Subcutaneous adipose tissue (tissue), 4 donors: ENCODE results near the gene KCNJ12. TPM values are rescaled to one million over a fixed set of nuclear protein-coding genes. Genes with fewer than 3 reads are reported as not detected.

Source experiments
- CTCF ChIP-seq: fragments of 450-650 bp; IDR thresholded peaks from one replicate; pipeline ENCODE4 v1.5.1; 2016; ENCODE audit warnings: low read depth, mild to moderate bottlenecking, control low read depth, antibody characterized with exemption, moderate library complexity
- total RNA-seq, 4 donors: library from RNA; depleted of rRNA; stranded (reverse); fragments of >200 nt; gene quantifications; one replicate each; pipeline ENCODE4 v1.1.0, GENCODE V29; 2016

Gene KCNJ12
- total RNA-seq, 4 donors from 2014 or later = 0.51 to 1.7 (median 1.3) TPM; not detected in 1

DNA sequence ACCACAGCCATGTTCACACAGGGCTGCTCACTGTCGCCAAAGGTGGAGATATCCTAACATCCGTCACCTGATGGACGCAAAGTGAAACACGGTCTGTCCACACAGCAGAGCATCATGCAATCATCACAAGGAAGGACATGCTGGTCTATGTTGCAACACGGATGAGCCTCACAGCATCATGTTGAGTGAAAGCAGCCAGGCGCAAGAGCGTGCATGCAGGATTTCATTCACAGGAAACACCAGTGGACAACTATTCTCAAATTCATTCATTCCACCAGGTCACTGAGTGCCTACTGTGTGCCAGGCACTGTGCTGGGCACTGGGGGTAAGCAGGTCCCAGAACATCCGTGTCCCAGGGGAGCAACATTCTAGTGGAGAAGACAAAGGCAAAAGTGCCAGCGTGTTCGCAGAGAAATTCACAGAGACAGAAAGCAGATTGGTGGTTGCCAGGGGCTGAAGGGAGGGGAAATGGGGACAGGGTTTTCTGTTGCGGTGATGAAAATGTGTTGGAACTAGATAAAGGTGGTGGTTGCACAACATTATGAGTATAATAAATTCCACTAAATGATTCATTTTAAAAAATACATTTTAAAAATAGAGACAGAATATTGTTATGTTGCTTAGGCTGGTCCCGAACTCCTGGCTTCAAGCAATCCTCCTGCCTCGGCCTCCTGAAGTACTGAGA lies 22.7 kb upstream of the KCNJ12 start:
- no peak for TF ChIP-seq CTCF

DNA sequence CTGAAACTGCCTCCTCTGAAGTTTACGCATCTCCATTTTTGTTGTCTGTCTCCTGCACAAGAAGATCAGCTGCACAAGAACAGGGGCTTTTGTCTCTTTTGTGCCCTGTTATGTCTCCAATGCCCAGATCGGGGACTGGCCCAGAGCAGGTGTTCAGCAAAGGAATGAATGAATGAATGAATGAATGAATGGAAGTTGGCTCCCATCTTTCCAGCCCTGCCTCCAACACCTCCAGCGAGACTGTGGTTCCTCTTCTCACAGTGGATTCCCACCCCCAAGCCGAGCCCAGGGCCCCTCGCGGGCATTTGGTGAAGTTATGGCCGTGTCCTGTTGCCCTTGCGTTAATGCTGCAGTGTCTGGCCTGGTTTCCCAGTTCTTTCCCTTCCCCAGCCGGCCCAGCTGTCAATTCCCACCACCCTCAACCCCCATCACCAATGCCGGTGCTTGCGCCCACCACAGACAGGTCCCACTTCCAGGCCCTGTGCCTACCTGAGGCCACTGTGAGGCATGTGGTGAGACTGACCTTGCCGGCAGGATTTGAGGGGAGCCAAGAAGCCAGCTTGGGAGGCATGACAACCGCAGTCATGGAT lies 21.3 kb upstream of the KCNJ12 start:
- no peak for TF ChIP-seq CTCF

DNA sequence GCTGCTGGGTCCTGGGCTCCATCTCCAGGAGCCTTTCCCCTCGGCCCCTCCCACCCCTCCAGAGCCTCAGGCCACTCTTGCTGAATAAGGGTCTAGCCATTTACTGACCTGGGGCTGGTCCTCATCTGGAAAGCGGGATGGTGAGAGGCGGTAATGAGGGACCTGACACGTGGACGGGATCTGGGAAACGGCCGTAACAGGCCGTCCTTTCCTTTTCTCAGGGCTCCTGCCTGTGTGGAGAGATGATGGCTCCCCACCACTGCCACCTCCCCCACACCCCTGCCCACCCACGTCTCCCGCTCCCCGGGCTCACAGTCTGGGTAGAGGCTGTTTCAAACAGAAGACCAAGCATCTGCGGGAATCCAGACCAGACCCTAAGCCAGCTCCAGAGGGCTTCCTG lies 20.6 kb upstream of the KCNJ12 start:
- TF ChIP-seq CTCF = no peak

DNA sequence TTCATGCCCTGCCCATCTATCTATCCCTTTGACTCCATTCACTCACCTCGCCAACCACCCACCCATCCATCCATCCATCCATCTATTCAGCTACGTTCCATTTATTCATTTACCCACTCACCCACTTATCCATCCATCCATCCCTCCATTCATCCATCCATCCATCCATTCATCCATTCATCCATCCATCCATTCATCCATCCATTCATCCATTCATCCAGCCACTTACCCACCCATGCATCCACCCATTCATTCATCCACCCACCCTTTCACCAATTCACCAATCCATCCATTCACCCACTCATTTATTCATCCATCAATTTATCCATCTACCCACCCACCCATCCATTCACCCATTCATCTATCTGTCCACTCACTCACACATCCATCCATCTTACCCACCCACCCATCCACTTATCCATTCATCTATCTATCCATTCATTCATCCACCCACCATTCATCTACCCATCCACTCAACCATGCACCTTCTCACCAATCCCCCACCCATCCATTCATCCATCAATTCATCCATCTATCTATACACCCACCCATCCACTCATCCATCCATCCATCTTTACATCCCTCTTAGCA lies 19.5 kb upstream of the KCNJ12 start:
- no peak for TF ChIP-seq CTCF

DNA sequence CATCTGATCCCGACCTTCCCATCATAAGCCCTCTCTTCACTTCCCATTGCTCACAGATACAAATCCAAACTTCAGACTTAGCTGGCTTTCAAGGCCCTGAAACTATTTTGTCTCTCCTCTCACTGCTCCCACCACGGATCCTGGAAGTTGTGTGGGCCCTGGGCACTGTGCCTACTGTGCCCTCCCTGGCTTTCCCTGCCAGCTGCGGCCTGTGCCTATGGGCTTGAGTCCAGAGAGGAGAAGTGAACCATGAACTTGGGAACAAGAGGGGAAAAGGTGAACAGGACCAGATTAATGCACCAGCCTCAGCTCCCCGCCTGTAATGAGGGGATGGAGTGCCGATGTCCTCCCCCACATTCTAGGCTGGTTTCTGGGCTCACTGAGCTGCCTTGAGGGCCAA lies 18.9 kb upstream of the KCNJ12 start:
- TF ChIP-seq CTCF = no peak

DNA sequence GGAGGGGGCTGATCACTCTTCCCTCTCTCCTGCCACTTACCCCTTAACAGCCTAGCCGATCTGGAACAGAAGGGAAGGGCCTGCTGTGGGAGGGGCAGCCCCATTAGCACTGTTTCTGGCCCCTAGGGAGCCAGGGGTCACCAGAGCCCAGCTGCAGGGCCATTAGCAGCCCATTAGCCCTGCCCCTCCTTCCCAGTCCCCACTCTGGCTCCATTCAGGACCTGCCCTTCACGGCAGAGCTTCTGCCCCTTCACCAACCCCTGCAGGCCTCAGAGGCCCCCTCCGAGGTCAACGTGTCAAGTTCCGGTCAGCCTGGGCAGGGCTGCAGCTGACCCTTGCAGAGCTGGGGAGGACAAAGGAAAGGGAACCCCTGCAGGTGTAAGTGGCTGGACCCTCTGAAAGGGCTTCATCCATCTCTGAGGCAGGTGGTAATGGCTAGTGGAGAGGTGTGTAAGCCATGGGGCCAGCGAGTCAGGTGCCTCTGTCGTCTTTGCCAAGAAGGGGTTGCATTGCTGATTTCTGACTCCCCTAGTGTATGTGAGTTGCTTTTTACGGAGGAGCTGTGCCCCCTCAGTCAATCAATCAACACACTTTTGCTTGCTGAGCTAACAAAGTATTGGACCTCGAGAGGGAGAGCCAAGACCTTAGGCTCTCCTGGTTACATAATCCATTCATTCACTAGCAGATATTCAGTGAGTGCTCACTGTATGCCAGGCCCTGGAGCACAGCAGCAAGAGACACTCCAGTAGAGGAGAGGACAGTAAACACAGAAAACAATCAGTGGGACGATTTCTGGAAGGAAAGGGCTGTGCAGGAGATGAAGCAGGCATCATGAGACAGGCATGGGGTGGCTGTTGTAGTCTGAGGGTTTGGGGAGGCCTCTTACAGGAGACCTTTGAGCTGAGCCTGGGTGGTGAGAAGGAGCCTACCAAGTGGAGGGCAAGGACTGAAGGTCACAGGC lies 18.2 kb upstream of the KCNJ12 start:
- no peak for TF ChIP-seq CTCF
